Neuronal stem cell (in vitro differentiated cells): Measurements from ENCODE around the gene RRP7A. TPM values are rescaled to one million over a fixed set of nuclear protein-coding genes. Genes with fewer than 3 reads are reported as not detected.
"Not testable (repeated sequence)": the region's sequence is repeated elsewhere in the genome, so short reads cannot be mapped to it uniquely, and the experiment has no call there.

Source experiments
- DNase-seq: peaks from one replicate; pipeline ENCODE4 v3.0.0-alpha.2; 2013; ENCODE audit warnings: low spot score
- H2AFZ ChIP-seq: one replicate; pipeline ENCODE4 v1.6.1; 2013; ENCODE audit warnings: mild to moderate bottlenecking, low read length, inconsistent platforms
- H2AK5ac ChIP-seq: 2 replicates; pipeline ENCODE4 v1.6.1; 2013; ENCODE audit warnings: low read depth, mild to moderate bottlenecking, inconsistent platforms, low read length, moderate library complexity, mixed read lengths
- H2BK120ac ChIP-seq: 2 replicates; pipeline ENCODE4 v1.6.1; 2013; ENCODE audit warnings: low read depth, mild to moderate bottlenecking, inconsistent platforms, low read length, moderate library complexity, mixed read lengths
- H2BK12ac ChIP-seq: one replicate; pipeline ENCODE4 v1.6.1; 2013; ENCODE audit warnings: low read length, inconsistent platforms
- H2BK15ac ChIP-seq: 2 replicates; pipeline ENCODE4 v1.6.1; 2013; ENCODE audit warnings: mild to moderate bottlenecking, low read length, inconsistent platforms, mixed read lengths
- H2BK5ac ChIP-seq: one replicate; pipeline ENCODE4 v1.6.1; 2013; ENCODE audit warnings: inconsistent platforms, mild to moderate bottlenecking, low read length, moderate library complexity
- H3K14ac ChIP-seq: one replicate; pipeline ENCODE4 v1.6.1; 2013; ENCODE audit warnings: low read length, inconsistent platforms
- H3K18ac ChIP-seq: 2 replicates; pipeline ENCODE4 v1.6.1; 2013; ENCODE audit warnings: low read length, inconsistent platforms
- H3K23ac ChIP-seq: 2 replicates; pipeline ENCODE4 v1.6.1; 2013; ENCODE audit warnings: low read depth, mild to moderate bottlenecking, mixed read lengths, low read length, inconsistent platforms; ENCODE audit not compliant: poor library complexity
- H3K27ac ChIP-seq: replicated peaks from 3 replicates; pipeline ENCODE4 v1.5.1; 2013; ENCODE audit warnings: low read length, inconsistent platforms
- H3K27me3 ChIP-seq, 3 experiments: 2 replicates each; pipeline ENCODE4 v1.6.1; 2013; ENCODE audit warnings: low read length in 3 of 3, mild to moderate bottlenecking in 2 of 3, inconsistent platforms in 1 of 3, low read depth in 1 of 3, mixed read lengths in 1 of 3, moderate library complexity in 1 of 3; ENCODE audit not compliant: control insufficient read depth in 3 of 3, insufficient read depth in 3 of 3
- H3K36me3 ChIP-seq, 2 donors: replicated peaks in 1 of 2; 2 replicates each; pipeline ENCODE4 v1.6.1; 2013; ENCODE audit warnings: low read length in 2 of 2; ENCODE audit not compliant: control insufficient read depth in 2 of 2, insufficient read depth in 2 of 2
- H3K4ac ChIP-seq: 2 replicates; pipeline ENCODE4 v1.6.1; 2013; ENCODE audit warnings: inconsistent platforms, mild to moderate bottlenecking, low read length, moderate library complexity
- H3K4me1 ChIP-seq, 2 donors: 1 replicate in 1 of 2; 2 replicates in 1 of 2; pipeline ENCODE4 v1.6.1; 2013; ENCODE audit warnings: low read length in 2 of 2, low read depth in 1 of 2; ENCODE audit not compliant: control insufficient read depth in 2 of 2, insufficient read depth in 1 of 2
- H3K4me2 ChIP-seq: one replicate; pipeline ENCODE4 v1.6.1; 2013; ENCODE audit warnings: mild to moderate bottlenecking, low read length, inconsistent platforms; ENCODE audit not compliant: insufficient read depth, poor library complexity, severe bottlenecking
- H3K4me3 ChIP-seq, 2 donors: 2 replicates each; pipeline ENCODE4 v1.5.1; 2013; ENCODE audit warnings: low read length in 2 of 2, mild to moderate bottlenecking in 2 of 2, inconsistent platforms in 1 of 2, moderate library complexity in 1 of 2
- H3K79me1 ChIP-seq: one replicate; pipeline ENCODE4 v1.6.1; 2013; ENCODE audit warnings: low read depth, mild to moderate bottlenecking, inconsistent platforms, low read length, moderate library complexity
- H3K9ac ChIP-seq: one replicate; pipeline ENCODE4 v1.6.1; 2013; ENCODE audit warnings: mild to moderate bottlenecking, low read depth, low read length, inconsistent platforms; ENCODE audit not compliant: poor library complexity
- H3K9me3 ChIP-seq, 2 donors: replicated peaks in 1 of 2; 2 replicates each; pipeline versions ENCODE3 to v1.6.1; 2013; ENCODE audit warnings: low read length in 2 of 2, mild to moderate bottlenecking in 2 of 2, inconsistent platforms in 1 of 2, low read depth in 1 of 2, mixed read lengths in 1 of 2, moderate library complexity in 1 of 2; ENCODE audit not compliant: control insufficient read depth in 2 of 2, insufficient read depth in 1 of 2
- H4K8ac ChIP-seq: one replicate; pipeline ENCODE4 v1.6.1; 2013; ENCODE audit warnings: low read depth, mild to moderate bottlenecking, inconsistent platforms, low read length, moderate library complexity
- H4K91ac ChIP-seq: one replicate; pipeline ENCODE4 v1.6.1; 2013; ENCODE audit warnings: low read length, low read depth, mild to moderate bottlenecking, inconsistent platforms; ENCODE audit not compliant: poor library complexity
- WGBS, 2 donors: extraction: QIAGEN DNeasy Blood & Tissue Kit; methylation state at CpG; one replicate each; pipeline ENCODE4 v1.1.7; 2013; ENCODE audit warnings: missing lambda C conversion rate in 2 of 2, mixed read lengths in 1 of 2; ENCODE audit not compliant: insufficient read length in 2 of 2, insufficient replicate concordance in 1 of 2; ENCODE audit errors: extremely low coverage in 2 of 2; 5-methylcytosine and 5-hydroxymethylcytosine counted together
- polyA plus RNA-seq, 2 experiments: library from polyadenylated mRNA; stranded (reverse); fragments of 200-250 nt; gene quantifications; one replicate each; pipeline ENCODE4 v1.2.3, GENCODE V29; 2013

Gene RRP7A
- 10.9 TPM for polyA plus RNA-seq (2013, experiment 1 of 2)
- polyA plus RNA-seq (2013, experiment 2 of 2), result 10.8 TPM

- Histone ChIP-seq H4K91ac (no peak within 1 kb of the TSS), H2BK12ac (no peak within 1 kb of the TSS), H3K9ac (peak within 1 kb of the TSS; percentile 84), H3K4ac (no peak within 1 kb of the TSS), H4K8ac (no peak within 1 kb of the TSS), H2BK15ac (no peak within 1 kb of the TSS), H3K4me2 (peak within 1 kb of the TSS; percentile 62), H2BK5ac (no peak within 1 kb of the TSS), H3K79me1 (peaks cover 7% of the 10 kb centered on the region), H3K9me3 (peaks cover 0 to 4% of the 10 kb centered on the region in 2 donors), H2AFZ (peak within 1 kb of the TSS; percentile 95), H2BK120ac (no peak within 1 kb of the TSS), H3K36me3 (peaks cover 5 to 27% of the 10 kb centered on the region in 2 donors), H3K4me1 (peaks cover 5 to 6% of the 10 kb centered on the region in 2 donors), H3K27ac (no peak within 1 kb of the TSS), H3K27me3 (no peaks in the 10 kb centered on the region), H2AK5ac (no peak within 1 kb of the TSS), H3K4me3 (peak within 1 kb of the TSS; percentile 86 to 99), H3K18ac (peak within 1 kb of the TSS; percentile 71), H3K23ac (peak within 1 kb of the TSS; percentile 55), H3K14ac (no peak within 1 kb of the TSS)
- no CpG with 5 or more reads among the region's 65 CpGs for WGBS, 2 donors
- DNase-seq, result peak; percentile 52
These were observed at the start of gene RRP7A for GRCh38 chr22:42519525-42520401. RRP7A (minus strand) TSS chr22:42519796; CDS start chr22:42519786, 10 bp downstream.

DNA sequence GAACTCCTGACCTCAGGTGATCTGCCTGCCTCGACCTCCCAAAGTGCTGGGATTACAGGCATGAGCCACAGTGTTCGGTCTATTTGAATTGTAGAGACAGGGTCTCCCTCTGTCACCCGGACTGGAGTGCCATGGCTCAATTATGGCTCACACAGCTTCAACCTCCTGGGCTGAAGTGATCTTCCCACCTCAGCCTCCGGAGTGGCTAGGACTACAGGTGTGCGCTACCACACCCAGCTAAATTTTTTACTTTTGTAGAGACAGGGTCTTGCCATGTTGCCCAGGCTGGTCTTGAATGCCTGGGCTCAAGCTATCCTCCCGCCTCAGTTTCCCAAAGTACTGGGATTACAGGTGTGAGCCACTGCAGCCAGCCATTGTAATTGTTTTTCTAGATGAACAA, 48.4 kb upstream of the RRP7A start:
- not testable (repeated sequence) for H2BK15ac ChIP-seq, H2BK12ac ChIP-seq, H3K27me3 ChIP-seq, H3K4me1 ChIP-seq, H3K4me2 ChIP-seq, H4K8ac ChIP-seq, H2BK120ac ChIP-seq, H3K79me1 ChIP-seq, H3K4ac ChIP-seq, H2AK5ac ChIP-seq, H3K18ac ChIP-seq, H2AFZ ChIP-seq, H2BK5ac ChIP-seq, DNase-seq, H4K91ac ChIP-seq, H3K14ac ChIP-seq, H3K23ac ChIP-seq, H3K27ac ChIP-seq, H3K9ac ChIP-seq, H3K4me3 ChIP-seq, H3K9me3 ChIP-seq
- peaks cover 8 to 32% of the 10 kb centered on the region in 2 donors for H3K36me3 ChIP-seq
- WGBS, 2 donors, result no CpG with 5 or more reads among the region's 6 CpGs

DNA sequence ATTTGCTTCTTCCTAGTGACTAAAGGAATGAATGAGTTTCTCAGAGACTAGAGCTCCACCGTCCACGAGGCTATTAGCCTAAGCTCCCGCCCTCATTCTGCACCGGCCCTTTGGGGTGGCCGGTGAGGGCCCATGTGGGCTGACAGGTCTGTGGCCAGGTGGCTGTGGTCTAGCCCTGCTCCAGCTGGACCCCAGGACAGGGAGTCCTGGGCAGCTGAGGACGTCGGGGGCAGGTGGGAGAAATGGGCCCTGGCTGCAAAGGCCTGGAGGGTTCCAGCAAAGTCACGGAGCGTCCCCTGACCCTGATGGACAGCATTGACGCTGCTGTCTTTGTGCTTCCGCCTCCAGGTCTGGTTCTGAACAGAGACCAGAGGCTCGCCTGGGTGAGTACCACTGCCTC, 46.4 kb upstream of the RRP7A start:
- H4K91ac ChIP-seq, result no peak overlapping the region
- no peak overlapping the region for H4K8ac ChIP-seq
- no peaks in the 10 kb centered on the region for H3K27me3 ChIP-seq
- no peak overlapping the region for H2BK12ac ChIP-seq
- H3K4ac ChIP-seq, result no peak overlapping the region
- H3K23ac ChIP-seq, result peak overlapping the region; percentile 80
- H3K27ac ChIP-seq, result no peak overlapping the region
- H2BK120ac ChIP-seq, result no peak overlapping the region
- H3K4me1 ChIP-seq, result peaks cover 0 to 7% of the 10 kb centered on the region in 2 donors
- H3K36me3 ChIP-seq, result peaks cover 2 to 17% of the 10 kb centered on the region in 2 donors
- WGBS, 2 donors, result no CpG with 5 or more reads among the region's 12 CpGs
- no peak overlapping the region for H3K4me2 ChIP-seq
- no peak overlapping the region for H3K4me3 ChIP-seq
- no peak for DNase-seq
- H3K18ac ChIP-seq, result no peak overlapping the region
- H2AK5ac ChIP-seq, result no peak overlapping the region
- H3K9ac ChIP-seq, result peak overlapping the region; percentile 60
- H2AFZ ChIP-seq, result no peak overlapping the region
- H3K79me1 ChIP-seq, result peaks cover 2% of the 10 kb centered on the region
- H2BK15ac ChIP-seq, result no peak overlapping the region
- H3K9me3 ChIP-seq, result no peaks in the 10 kb centered on the region
- H3K14ac ChIP-seq, result no peak overlapping the region
- peak overlapping the region; percentile 39 for H2BK5ac ChIP-seq

- WGBS, 2 donors, result no CpG with 5 or more reads among the region's 17 CpGs
- Histone ChIP-seq H3K27me3 (no peaks in the 10 kb centered on the region), H3K79me1 (peaks cover 2% of the 10 kb centered on the region), H3K4me2 (no peak overlapping the region), H2BK15ac (no peak overlapping the region), H3K36me3 (peaks cover 0 to 11% of the 10 kb centered on the region in 2 donors), H3K4me3 (no peak overlapping the region), H3K9ac (no peak overlapping the region), H2BK5ac (no peak overlapping the region), H3K14ac (no peak overlapping the region), H2AK5ac (no peak overlapping the region), H2BK12ac (no peak overlapping the region), H3K27ac (no peak overlapping the region), H3K4me1 (peaks cover 0 to 7% of the 10 kb centered on the region in 2 donors), H3K18ac (no peak overlapping the region), H4K8ac (no peak overlapping the region), H3K23ac (no peak overlapping the region), H2AFZ (no peak overlapping the region), H3K9me3 (no peaks in the 10 kb centered on the region), H3K4ac (no peak overlapping the region), H4K91ac (no peak overlapping the region), H2BK120ac (no peak overlapping the region)
- DNase-seq, result no peak
These were observed 45.1 kb upstream of the RRP7A start for GRCh38 chr22:42564699-42565098.
